Spleen (tissue), 11 donors: ENCODE results near the gene PAK4. TPM values are rescaled to one million over a fixed set of nuclear protein-coding genes. Genes with fewer than 3 reads are reported as not detected.

ENCODE experiments used
- DNase-seq: peaks from one replicate; pipeline ENCODE4 v3.0.0-alpha.2; 2020
- H3K27ac ChIP-seq, 8 donors: fragments of 200-600 bp; sonication (generic) in 7 of 8; 1 replicate in 4 of 8; 2 replicates in 4 of 8; pipeline versions ENCODE4 v1.5.0 to v1.8.0; 2016 to 2021; ENCODE audit warnings: inconsistent platforms in 4 of 8, mild to moderate bottlenecking in 4 of 8, moderate library complexity in 1 of 8
- H3K27me3 ChIP-seq, 7 donors: fragments of 200-600 bp; sonication (generic) in 6 of 7; replicated peaks in 1 of 7; 1 replicate in 4 of 7; 2 replicates in 3 of 7; pipeline versions ENCODE4 v1.5.0 to v1.8.0; 2016 to 2021; ENCODE audit warnings: inconsistent platforms in 3 of 7, mild to moderate bottlenecking in 1 of 7
- H3K36me3 ChIP-seq, 6 donors: fragments of 200-600 bp; sonication (generic) in 5 of 6; 1 replicate in 4 of 6; 2 replicates in 2 of 6; pipeline versions ENCODE4 v1.5.0 to v1.8.0; 2016 to 2021; ENCODE audit warnings: inconsistent platforms in 2 of 6
- H3K4me1 ChIP-seq, 6 donors: fragments of 200-600 bp; sonication (generic) in 5 of 6; 1 replicate in 3 of 6; 2 replicates in 3 of 6; pipeline versions ENCODE4 v1.5.0 to v1.8.0; 2016 to 2021; ENCODE audit warnings: inconsistent platforms in 3 of 6
- H3K4me3 ChIP-seq, 8 donors: fragments of 200-600 bp; sonication (generic) in 7 of 8; 1 replicate in 4 of 8; 2 replicates in 4 of 8; pipeline versions ENCODE4 v1.5.0 to v1.8.0; 2016 to 2021; ENCODE audit warnings: inconsistent platforms in 4 of 8, mild to moderate bottlenecking in 4 of 8, moderate library complexity in 2 of 8
- H3K9me3 ChIP-seq, 8 donors: fragments of 200-600 bp; sonication (generic) in 7 of 8; 1 replicate in 4 of 8; 2 replicates in 4 of 8; pipeline versions ENCODE4 v1.5.0 to v1.8.0; 2016 to 2021; ENCODE audit warnings: inconsistent platforms in 4 of 8
- CTCF ChIP-seq, 11 experiments: fragments of 200-600 bp in 7 of 11; fragments of 450-650 bp in 4 of 11; sonication (generic) in 4 of 11; IDR thresholded peaks in 8 of 11; conservative IDR thresholded peaks in 3 of 11; 1 replicate in 7 of 11; 2 replicates in 4 of 11; pipeline versions ENCODE4 v1.4.0 to v1.8.0; 2016 to 2021; ENCODE audit warnings: antibody characterized with exemption in 11 of 11, inconsistent platforms in 4 of 11, mild to moderate bottlenecking in 1 of 11
- POLR2A ChIP-seq, 3 donors: fragments of 450-650 bp; IDR thresholded peaks; one replicate each; pipeline ENCODE4 v1.5.1; 2017; ENCODE audit warnings: antibody characterized with exemption in 3 of 3, mild to moderate bottlenecking in 1 of 3
- POLR2AphosphoS5 ChIP-seq, 3 donors: sonication (generic); formaldehyde crosslinking; IDR thresholded peaks; one replicate each; pipeline ENCODE4 v1.5.1; 2017; ENCODE audit warnings: antibody characterized with exemption in 3 of 3
- WGBS, 5 donors: extraction: QIAGEN DNeasy Blood & Tissue Kit in 3 of 5; methylation state at CpG; one replicate each; pipeline versions ENCODE4 v1.1.5 to v1.1.7; 2013 to 2018; 5-methylcytosine and 5-hydroxymethylcytosine counted together
- intact Hi-C: fragments of 100-400 bp; cut with DNase I; formaldehyde crosslinking; loops from one replicate; pipeline ENCODE4 v1.15.0; 2023; ENCODE audit warnings: low total_unique reads
- polyA plus RNA-seq, 3 donors: library from polyadenylated mRNA; stranded (reverse); fragments of 200-250 nt; gene quantifications; one replicate each; pipeline ENCODE4 v1.2.1, GENCODE V29; 2013
- total RNA-seq, 7 donors: library from RNA; depleted of rRNA in 3 of 7; stranded (reverse); fragments of >200 nt in 3 of 7; fragmentation: NEBNext Ultra II Directional in 4 of 7; extraction: Animal tissue kit (Norgen Biotek cat#: 25700) in 4 of 7; gene quantifications; one replicate each; pipeline versions ENCODE4 v1.1.0 to v1.2.1, GENCODE V29; 2016 to 2021
- donor health status: healthy with polysubstance abuse.
- donor health status: DM: no; HTN: no; CAD: no; lungs with moderate emphysema.
- donor health status: DM: no; HTN: no; CAD: no.
- donor health status: Bipolar disorder and iron deficiency.
- donor health status: healthy.
- donor health status: DM: no; HTN: no; CAD: no.
- donor health status: DM: yes; HTN: yes; CAD: no.

Gene PAK4
- total and polyA plus RNA-seq, 10 donors: 5.2 to 27.8 (median 14.7) TPM

- peaks cover 4 to 29% (median 11%) of the 10 kb centered on the region in 6 donors for H3K4me1 ChIP-seq
- no peak for TF ChIP-seq CTCF (IDR thresholded peaks at IDR 0.05 in 8 of 11, conservative IDR thresholded peaks at IDR 0.05 in 3 of 11)
- no peak for TF ChIP-seq POLR2AphosphoS5 (IDR thresholded peaks at IDR 0.05)
- TF ChIP-seq POLR2A (IDR thresholded peaks at IDR 0.05): no peak
- no peaks in the 10 kb centered on the region for H3K9me3 ChIP-seq
- no peak overlapping the region for H3K4me3 ChIP-seq
- H3K27ac ChIP-seq: no peak overlapping the region
- 70 to 93% (median 85%) methylated on average over 17 to 32 of the region's 32 CpGs for WGBS, 5 donors
- no peak for DNase-seq
- H3K36me3 ChIP-seq: no peaks in the 10 kb centered on the region
- intact Hi-C loops: no loop called here
- H3K27me3 ChIP-seq: peaks cover 0 to 100% (median 73%) of the 10 kb centered on the region in 7 donors
Measured at GRCh38 chr19:39200066-39200802, 74.6 kb downstream of the PAK4 start.

GRCh38 chr19:39200803-39201115, 75.2 kb downstream of the PAK4 start:
- Histone ChIP-seq H3K9me3 (no peaks in the 10 kb centered on the region), H3K4me1 (peaks cover 4 to 23% (median 11%) of the 10 kb centered on the region in 6 donors), H3K27ac (no peak overlapping the region), H3K36me3 (no peaks in the 10 kb centered on the region), H3K27me3 (peaks cover 0 to 98% (median 68%) of the 10 kb centered on the region in 7 donors), H3K4me3 (no peak overlapping the region)
- 81 to 87% (median 85%) methylated on average over 3 of the region's 3 CpGs for WGBS, 5 donors
- intact Hi-C loops: no loop called here
- no peak for DNase-seq
- TF ChIP-seq POLR2AphosphoS5 (IDR thresholded peaks at IDR 0.05) (no peak), POLR2A (IDR thresholded peaks at IDR 0.05) (no peak), CTCF (IDR thresholded peaks at IDR 0.05 in 8 of 11, conservative IDR thresholded peaks at IDR 0.05 in 3 of 11) (no peak)

- TF ChIP-seq POLR2A (IDR thresholded peaks at IDR 0.05) (no peak), CTCF (IDR thresholded peaks at IDR 0.05 in 8 of 11, conservative IDR thresholded peaks at IDR 0.05 in 3 of 11) (no peak), POLR2AphosphoS5 (IDR thresholded peaks at IDR 0.05) (no peak)
- intact Hi-C loops: no loop called here
- Histone ChIP-seq H3K4me3 (no peak overlapping the region), H3K4me1 (peaks cover 0 to 5% (median 0%) of the 10 kb centered on the region in 6 donors), H3K27me3 (peaks cover 0 to 76% (median 47%) of the 10 kb centered on the region in 7 donors), H3K9me3 (no peaks in the 10 kb centered on the region), H3K27ac (no peak overlapping the region), H3K36me3 (no peaks in the 10 kb centered on the region)
- DNase-seq: no peak
- WGBS, 5 donors: 89 to 100% (median 93%) methylated on average over 1 of the region's 1 CpG
Measured at GRCh38 chr19:39202998-39203355, 77.4 kb downstream of the PAK4 start.

- 23 to 32% (median 26%) methylated on average over 36 to 57 of the region's 57 CpGs for WGBS, 5 donors
- peaks cover 0 to 71% (median 40%) of the 10 kb centered on the region in 7 donors for H3K27me3 ChIP-seq
- H3K27ac ChIP-seq: no peak within 1 kb of the TSS
- intact Hi-C loops: no loop called here
- H3K9me3 ChIP-seq: no peaks in the 10 kb centered on the region
- DNase-seq: no peak
- no peaks in the 10 kb centered on the region for H3K36me3 ChIP-seq
- TF ChIP-seq POLR2A (IDR thresholded peaks at IDR 0.05) (no peak), POLR2AphosphoS5 (IDR thresholded peaks at IDR 0.05) (no peak), CTCF (IDR thresholded peaks at IDR 0.05 in 8 of 11, conservative IDR thresholded peaks at IDR 0.05 in 3 of 11) (no peak)
- no peak within 1 kb of the TSS for H3K4me3 ChIP-seq
- H3K4me1 ChIP-seq: peaks cover 0 to 5% (median 0%) of the 10 kb centered on the region in 6 donors
Measured at GRCh38 chr19:39203372-39204341, 78.1 kb downstream of the PAK4 start, which contains the start of gene SYCN. Gene SYCN (minus strand): TSS chr19:39204263. CDS start chr19:39204254, 9 bp downstream.
